Heart left ventricle (tissue), 16 donors: ENCODE data around the gene RAX2. TPM values are rescaled to one million over a fixed set of nuclear protein-coding genes. Genes with fewer than 3 reads are reported as not detected.
A peak's percentile ranks its signal among the peaks of the same experiment; 100 is the strongest.

Experiments used
- ATAC-seq, 4 donors: fragments of 200-7000 bp; cut with Tn5 transposase; one replicate each; pipeline ENCODE4 v1.9.1; 2020 to 2022; ENCODE audit warnings: moderate library complexity in 4 of 4, mild to moderate bottlenecking in 3 of 4, moderate number of reproducible peaks in 1 of 4
- DNase-seq, 5 donors: peaks; one replicate each; pipeline ENCODE4 v3.0.0-alpha.2; 2020
- H3K27ac ChIP-seq, 12 donors: fragments of 200-600 bp; sonication (generic) in 4 of 12; one replicate each; pipeline versions ENCODE4 v1.5.0 to v1.8.0; 2016 to 2022; ENCODE audit warnings: mild to moderate bottlenecking in 2 of 12
- H3K27me3 ChIP-seq, 9 donors: fragments of 200-600 bp; sonication (generic) in 2 of 9; one replicate each; pipeline versions ENCODE4 v1.5.1 to v1.8.0; 2016 to 2022; ENCODE audit warnings: mild to moderate bottlenecking in 3 of 9
- H3K36me3 ChIP-seq, 9 donors: fragments of 200-600 bp; sonication (generic) in 2 of 9; one replicate each; pipeline versions ENCODE4 v1.5.0 to v1.8.0; 2018 to 2022; ENCODE audit warnings: mild to moderate bottlenecking in 2 of 9
- H3K4me1 ChIP-seq, 12 donors: fragments of 200-600 bp; sonication (generic) in 4 of 12; one replicate each; pipeline versions ENCODE4 v1.5.0 to v1.8.0; 2016 to 2022; ENCODE audit warnings: mild to moderate bottlenecking in 3 of 12
- H3K4me3 ChIP-seq, 12 donors: fragments of 200-600 bp; sonication (generic) in 4 of 12; one replicate each; pipeline versions ENCODE4 v1.5.0 to v1.8.0; 2017 to 2022; ENCODE audit warnings: mild to moderate bottlenecking in 9 of 12, moderate library complexity in 4 of 12
- H3K9me3 ChIP-seq, 12 donors: fragments of 200-600 bp; sonication (generic) in 4 of 12; one replicate each; pipeline versions ENCODE4 v1.5.0 to v1.8.0; 2016 to 2022; ENCODE audit warnings: mild to moderate bottlenecking in 1 of 12
- CTCF ChIP-seq, 12 donors: fragments of 200-600 bp; sonication (generic) in 4 of 12; IDR thresholded peaks; one replicate each; pipeline versions ENCODE4 v1.5.0 to v1.8.0; 2018 to 2022; ENCODE audit warnings: antibody characterized with exemption in 12 of 12, mild to moderate bottlenecking in 5 of 12
- POLR2A ChIP-seq, 2 donors: fragments of 450-650 bp; IDR thresholded peaks; one replicate each; pipeline ENCODE4 v1.6.1; 2017; ENCODE audit warnings: antibody characterized with exemption in 2 of 2, mild to moderate bottlenecking in 2 of 2, moderate library complexity in 2 of 2
- WGBS, 4 donors: extraction: QIAGEN DNeasy Blood & Tissue Kit in 2 of 4; methylation state at CpG; one replicate each; pipeline versions ENCODE4 v1.1.5 to v1.1.7; 2013 to 2018; 5-methylcytosine and 5-hydroxymethylcytosine counted together
- intact Hi-C, 10 donors: fragments of 100-400 bp; cut with DNase I; formaldehyde crosslinking; loops; one replicate each; pipeline versions ENCODE4 v1.11.1 to v1.14.2; 2022
- polyA plus RNA-seq, 2 donors: library from polyadenylated mRNA; stranded (reverse); fragments of 200-250 nt; gene quantifications; one replicate each; pipeline ENCODE4 v1.2.3, GENCODE V29; 2013
- total RNA-seq, 9 donors: library from RNA; depleted of rRNA in 2 of 9; stranded (reverse); fragments of >200 nt in 2 of 9; fragmentation: NEBNext Ultra II Directional in 3 of 9; extraction: Animal tissue kit (Norgen Biotek cat#: 25700) in 3 of 9; gene quantifications; one replicate each; pipeline versions ENCODE4 v1.1.0 to v1.2.4, GENCODE V29; 2016 to 2023
- donor health status: ischemic (EF 13 %, LVEDD 7.1; RV severe dilation, severe dysfunction).
- donor health status: healthy with polysubstance abuse.
- donor health status: DM: no; HTN: yes; CAD: no.
- donor health status: DM: no; HTN: no; CAD: no.
- donor health status: ischemic (EF 25% LVEDD 6.9; RV normal size, moderate dysfunction).
- donor health status: ischemic (EF 25% LVEDD 5.7; RV mildly dilated, moderate dysfunction).
- donor health status: healthy.
- donor health status: DM: yes; HTN: yes; CAD: no.
- donor health status: ischemic (EF 35%, LVEDD 5.7; RV mildly dilated, moderate dysfunction).
- donor health status: nonischemic (EF 11% LVEDD 7.7; RV severe dilation, severe dysfunction).
- donor health status: DM: yes; HTN: yes; CAD: no.
- donor health status: PGD.
- donor health status: ischemic (EF 29% LVEDD 5.4; RV normal size, mild dysfunction).
- donor health status: nonischemic (EF 23%, LVEDD 6.1; RV moderate dilation, normal function).

RAX2 gene
- total and polyA plus RNA-seq, 11 donors, result not detected

GRCh38 chr19:3753631-3754410, 18.2 kb downstream of the RAX2 start:
- WGBS, 4 donors, result 96 to 97% (median 96%) methylated on average over 25 to 51 of the region's 51 CpGs
- peak in 1 of 4 donors; percentile 23 for ATAC-seq

GRCh38 chr19:3752492-3752891, 19.5 kb downstream of the RAX2 start:
- peaks cover 0 to 56% (median 50%) of the 10 kb centered on the region in 9 donors for H3K36me3 ChIP-seq
- no peak for DNase-seq
- ATAC-seq, result no peak
- H3K27me3 ChIP-seq, result no peaks in the 10 kb centered on the region
- TF ChIP-seq CTCF (IDR thresholded peaks at IDR 0.05), result no peak
- TF ChIP-seq POLR2A (IDR thresholded peaks at IDR 0.05), result no peak
- no peaks in the 10 kb centered on the region for H3K4me1 ChIP-seq
- no peak overlapping the region for H3K4me3 ChIP-seq
- WGBS, 4 donors, result 76 to 88% (median 82%) methylated on average over 9 to 25 of the region's 25 CpGs
- H3K27ac ChIP-seq, result no peak overlapping the region
- intact Hi-C loops, result no loop called here
- no peaks in the 10 kb centered on the region for H3K9me3 ChIP-seq

More at GRCh38 chr19:3753631-3754410, 18.2 kb downstream of the RAX2 start:
- intact Hi-C loops, result no loop called here
- no peaks in the 10 kb centered on the region for H3K27me3 ChIP-seq
- H3K4me1 ChIP-seq, result peaks cover 0 to 2% (median 0%) of the 10 kb centered on the region in 12 donors
- H3K36me3 ChIP-seq, result peaks cover 0 to 69% (median 60%) of the 10 kb centered on the region in 9 donors
- TF ChIP-seq CTCF (IDR thresholded peaks at IDR 0.05), result no peak
- no peak for TF ChIP-seq POLR2A (IDR thresholded peaks at IDR 0.05)
- DNase-seq, result no peak
- H3K27ac ChIP-seq, result no peak overlapping the region
- no peak overlapping the region for H3K4me3 ChIP-seq
- no peaks in the 10 kb centered on the region for H3K9me3 ChIP-seq

GRCh38 chr19:3751236-3751635, 20.8 kb downstream of the RAX2 start:
- H3K36me3 ChIP-seq, result peaks cover 0 to 52% (median 40%) of the 10 kb centered on the region in 9 donors
- DNase-seq, result no peak
- H3K4me1 ChIP-seq, result no peaks in the 10 kb centered on the region
- intact Hi-C loops, result no loop called here
- H3K9me3 ChIP-seq, result no peaks in the 10 kb centered on the region
- peaks cover 0 to 2% (median 0%) of the 10 kb centered on the region in 9 donors for H3K27me3 ChIP-seq
- no peak for ATAC-seq
- 92 to 95% (median 93%) methylated on average over 20 to 30 of the region's 30 CpGs for WGBS, 4 donors
- TF ChIP-seq CTCF (IDR thresholded peaks at IDR 0.05) (no peak), POLR2A (IDR thresholded peaks at IDR 0.05) (no peak)
- H3K27ac ChIP-seq, result no peak overlapping the region
- no peak overlapping the region for H3K4me3 ChIP-seq

- peaks cover 0 to 4% (median 0%) of the 10 kb centered on the region in 9 donors for H3K27me3 ChIP-seq
- H3K9me3 ChIP-seq, result no peaks in the 10 kb centered on the region
- intact Hi-C loops, result no loop called here
- TF ChIP-seq CTCF (IDR thresholded peaks at IDR 0.05), result no peak
- no peak overlapping the region for H3K4me3 ChIP-seq
- WGBS, 4 donors, result 95 to 100% (median 98%) methylated on average over 1 to 2 of the region's 2 CpGs
- no peaks in the 10 kb centered on the region for H3K4me1 ChIP-seq
- H3K27ac ChIP-seq, result no peak overlapping the region
- peaks cover 0 to 52% (median 38%) of the 10 kb centered on the region in 9 donors for H3K36me3 ChIP-seq
- DNase-seq (no peak), ATAC-seq (no peak)
Measured at GRCh38 chr19:3750211-3750610, 21.8 kb downstream of the RAX2 start.
